DOHH2 (cell line): ENCODE measurements around the gene MAP2K7.

Source experiments
- EZH2phosphoT487 ChIP-seq: fragments of 200-600 bp; sonication (generic); IDR thresholded peaks from 2 replicates; pipeline ENCODE4 v1.6.1; 2017; ENCODE audit warnings: borderline replicate concordance, mild to moderate bottlenecking, antibody characterized with exemption, low read length, moderate library complexity, mixed read lengths
- TF ChIP-seq, protein P1 (sequence below): fragments of 200-600 bp; sonication (generic); IDR thresholded peaks from one replicate; pipeline ENCODE4 v1.5.1; 2014; ENCODE audit warnings: antibody characterized with exemption, mild to moderate bottlenecking, low read depth, low read length; ENCODE audit not compliant: poor library complexity, severe bottlenecking

DNA sequence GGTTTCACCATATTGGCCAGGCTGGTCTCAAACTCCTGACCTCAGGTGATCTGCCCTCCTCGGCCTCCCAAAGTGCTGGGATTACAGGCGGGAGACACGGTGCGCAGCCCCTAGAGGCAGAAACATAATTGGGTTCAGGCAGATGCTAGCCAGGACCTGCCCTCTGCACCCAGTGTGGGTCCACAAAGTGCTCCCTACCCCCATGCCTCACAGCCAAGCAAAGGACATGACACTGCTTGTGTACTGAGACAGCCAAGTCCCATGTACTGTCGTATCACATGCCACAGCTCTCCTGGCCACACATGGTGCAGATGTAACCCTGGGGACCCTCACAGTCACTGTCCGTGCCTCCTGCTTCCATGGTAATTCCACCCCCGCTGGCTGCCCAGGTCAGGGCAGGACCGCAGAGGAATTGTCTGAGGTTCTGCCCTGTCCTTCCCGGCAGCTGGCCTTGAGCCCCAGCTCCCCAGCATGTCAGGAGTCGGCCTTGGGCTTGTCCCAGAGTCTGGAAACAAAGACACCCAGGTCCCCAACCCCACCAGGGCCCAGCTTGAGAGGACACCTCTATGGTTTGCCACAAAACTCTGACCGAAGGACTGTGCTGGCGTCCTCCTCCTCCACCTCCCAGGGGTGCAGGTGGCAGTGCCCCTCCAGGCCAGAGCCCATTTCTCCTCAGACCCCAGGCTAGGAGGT, 37.1 kb upstream of the MAP2K7 start:
- TF ChIP-seq, protein P1, sequence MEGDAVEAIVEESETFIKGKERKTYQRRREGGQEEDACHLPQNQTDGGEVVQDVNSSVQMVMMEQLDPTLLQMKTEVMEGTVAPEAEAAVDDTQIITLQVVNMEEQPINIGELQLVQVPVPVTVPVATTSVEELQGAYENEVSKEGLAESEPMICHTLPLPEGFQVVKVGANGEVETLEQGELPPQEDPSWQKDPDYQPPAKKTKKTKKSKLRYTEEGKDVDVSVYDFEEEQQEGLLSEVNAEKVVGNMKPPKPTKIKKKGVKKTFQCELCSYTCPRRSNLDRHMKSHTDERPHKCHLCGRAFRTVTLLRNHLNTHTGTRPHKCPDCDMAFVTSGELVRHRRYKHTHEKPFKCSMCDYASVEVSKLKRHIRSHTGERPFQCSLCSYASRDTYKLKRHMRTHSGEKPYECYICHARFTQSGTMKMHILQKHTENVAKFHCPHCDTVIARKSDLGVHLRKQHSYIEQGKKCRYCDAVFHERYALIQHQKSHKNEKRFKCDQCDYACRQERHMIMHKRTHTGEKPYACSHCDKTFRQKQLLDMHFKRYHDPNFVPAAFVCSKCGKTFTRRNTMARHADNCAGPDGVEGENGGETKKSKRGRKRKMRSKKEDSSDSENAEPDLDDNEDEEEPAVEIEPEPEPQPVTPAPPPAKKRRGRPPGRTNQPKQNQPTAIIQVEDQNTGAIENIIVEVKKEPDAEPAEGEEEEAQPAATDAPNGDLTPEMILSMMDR = no peak
- TF ChIP-seq EZH2phosphoT487 = no peak
